Mesothelial cell of epicardium (in vitro differentiated cells): Measurements from ENCODE around the gene CPSF3. TPM values are rescaled to one million over a fixed set of nuclear protein-coding genes. Genes with fewer than 3 reads are reported as not detected.

ENCODE experiments used
- DNase-seq, 2 experiments: peaks; one replicate each; pipeline ENCODE4 v3.0.0; 2021; ENCODE audit warnings: low spot score in 2 of 2; ENCODE audit not compliant: unreplicated experiment in 2 of 2
- H3K27ac Mint-ChIP-seq: 2 replicates; pipeline ENCODE4 v1.8.0; 2021; ENCODE audit warnings: mixed read lengths
- H3K27me3 Mint-ChIP-seq: 2 replicates; pipeline ENCODE4 v1.8.0; 2021; ENCODE audit warnings: low read depth, mixed read lengths
- H3K36me3 Mint-ChIP-seq: 2 replicates; pipeline ENCODE4 v1.8.0; 2021; ENCODE audit warnings: mixed read lengths
- H3K4me1 Mint-ChIP-seq: 2 replicates; pipeline ENCODE4 v1.8.0; 2021; ENCODE audit warnings: mixed read lengths
- H3K4me3 Mint-ChIP-seq: 2 replicates; pipeline ENCODE4 v1.8.0; 2021; ENCODE audit warnings: mild to moderate bottlenecking, moderate library complexity, mixed read lengths
- H3K9me3 Mint-ChIP-seq: 2 replicates; pipeline ENCODE4 v1.8.0; 2021; ENCODE audit warnings: mixed read lengths
- CTCF ChIP-seq: fragments of 200-600 bp; sonication (generic); IDR thresholded peaks from one replicate; pipeline ENCODE4 v1.5.0; 2021; ENCODE audit warnings: antibody characterized with exemption; ENCODE audit not compliant: unreplicated experiment
- total RNA-seq: library from RNA; stranded (reverse); gene quantifications from 3 replicates; pipeline ENCODE4 v1.2.1, GENCODE V29; 2021

CPSF3 gene
- total RNA-seq, 1 donor from 2014 or later: 45.1 TPM

- no peak for DNase-seq
- Mint-ChIP-seq H3K27ac (no peak overlapping the region), H3K9me3 (no peaks in the 10 kb centered on the region), H3K4me1 (peaks cover 12% of the 10 kb centered on the region), H3K27me3 (no peaks in the 10 kb centered on the region), H3K36me3 (peaks cover 27% of the 10 kb centered on the region), H3K4me3 (no peak overlapping the region)
- TF ChIP-seq CTCF: no peak
Observed at GRCh38 chr2:9480157-9480556, 56.7 kb downstream of the CPSF3 start.

GRCh38 chr2:9483107-9483506 lies 59.7 kb downstream of the CPSF3 start:
- Mint-ChIP-seq H3K27me3 (no peaks in the 10 kb centered on the region), H3K4me3 (no peak overlapping the region), H3K27ac (no peak overlapping the region), H3K9me3 (no peaks in the 10 kb centered on the region), H3K36me3 (peaks cover 38% of the 10 kb centered on the region), H3K4me1 (no peaks in the 10 kb centered on the region)
- no peak for DNase-seq
- no peak for TF ChIP-seq CTCF

GRCh38 chr2:9484533-9484932 lies 61.1 kb downstream of the CPSF3 start:
- Mint-ChIP-seq H3K4me1 (no peaks in the 10 kb centered on the region), H3K27ac (no peak overlapping the region), H3K36me3 (peaks cover 43% of the 10 kb centered on the region), H3K4me3 (no peak overlapping the region), H3K27me3 (no peaks in the 10 kb centered on the region), H3K9me3 (no peaks in the 10 kb centered on the region)
- no peak for TF ChIP-seq CTCF
- DNase-seq: no peak

GRCh38 chr2:9488583-9489547 lies 65.4 kb downstream of the CPSF3 start:
- DNase-seq: no peak
- no peaks in the 10 kb centered on the region for H3K9me3 Mint-ChIP-seq
- H3K27me3 Mint-ChIP-seq: no peaks in the 10 kb centered on the region
- peaks cover 59% of the 10 kb centered on the region for H3K36me3 Mint-ChIP-seq
- H3K4me3 Mint-ChIP-seq: no peak overlapping the region
- no peaks in the 10 kb centered on the region for H3K4me1 Mint-ChIP-seq
- H3K27ac Mint-ChIP-seq: no peak overlapping the region
- no peak for TF ChIP-seq CTCF

GRCh38 chr2:9490789-9491188 lies 67.3 kb downstream of the CPSF3 start:
- Mint-ChIP-seq H3K9me3 (no peaks in the 10 kb centered on the region), H3K36me3 (peaks cover 52% of the 10 kb centered on the region), H3K27ac (no peak overlapping the region), H3K4me1 (no peaks in the 10 kb centered on the region), H3K4me3 (no peak overlapping the region), H3K27me3 (no peaks in the 10 kb centered on the region)
- no peak for DNase-seq
- no peak for TF ChIP-seq CTCF
